ENCODE results near the gene KCTD16. TPM values are rescaled to one million over a fixed set of nuclear protein-coding genes. Genes with fewer than 3 reads are reported as not detected.

The KCTD16 gene
- total RNA-seq, 1 donor from 2014 or later: not detected

GRCh38 chr5:144418719-144419118 is 248.0 kb downstream of the KCTD16 start:
- H3K4me1 Mint-ChIP-seq (ENCODE audit: low read depth): no peaks in the 10 kb centered on the region
- H3K4me3 Mint-ChIP-seq: no peak overlapping the region
- H3K27ac Mint-ChIP-seq: no peak overlapping the region
- H3K27me3 Mint-ChIP-seq (ENCODE audit: insufficient read depth): no peaks in the 10 kb centered on the region
- H3K9me3 Mint-ChIP-seq: peaks cover 5% of the 10 kb centered on the region
- no peak for DNase-seq (ENCODE audit: low spot score)
- no peaks in the 10 kb centered on the region for H3K36me3 Mint-ChIP-seq (ENCODE audit: low read depth)
- intact Hi-C loops (cut with micrococcal nuclease): no loop called here

GRCh38 chr5:144421411-144421810 is 250.7 kb downstream of the KCTD16 start:
- Mint-ChIP-seq H3K4me3 (no peak overlapping the region), H3K9me3 (peaks cover 5% of the 10 kb centered on the region), H3K27ac (no peak overlapping the region), H3K27me3 (ENCODE audit: insufficient read depth) (no peaks in the 10 kb centered on the region), H3K36me3 (ENCODE audit: low read depth) (no peaks in the 10 kb centered on the region), H3K4me1 (ENCODE audit: low read depth) (no peaks in the 10 kb centered on the region)
- DNase-seq (ENCODE audit: low spot score): no peak
- intact Hi-C loops (cut with micrococcal nuclease): no loop called here

GRCh38 chr5:144422018-144422727 is 251.5 kb downstream of the KCTD16 start:
- no peak overlapping the region for H3K4me3 Mint-ChIP-seq
- H3K9me3 Mint-ChIP-seq: peaks cover 5% of the 10 kb centered on the region
- H3K4me1 Mint-ChIP-seq (ENCODE audit: low read depth): no peaks in the 10 kb centered on the region
- DNase-seq (ENCODE audit: low spot score): no peak
- intact Hi-C loops (cut with micrococcal nuclease): no loop called here
- H3K27me3 Mint-ChIP-seq (ENCODE audit: insufficient read depth): no peaks in the 10 kb centered on the region
- no peaks in the 10 kb centered on the region for H3K36me3 Mint-ChIP-seq (ENCODE audit: low read depth)
- no peak overlapping the region for H3K27ac Mint-ChIP-seq

- H3K27me3 Mint-ChIP-seq (ENCODE audit: insufficient read depth): peaks cover 1% of the 10 kb centered on the region
- H3K4me3 Mint-ChIP-seq: no peak overlapping the region
- no peak for DNase-seq (ENCODE audit: low spot score)
- intact Hi-C loops (cut with micrococcal nuclease): no loop called here
- no peaks in the 10 kb centered on the region for H3K4me1 Mint-ChIP-seq (ENCODE audit: low read depth)
- no peak overlapping the region for H3K27ac Mint-ChIP-seq
- no peaks in the 10 kb centered on the region for H3K9me3 Mint-ChIP-seq
- H3K36me3 Mint-ChIP-seq (ENCODE audit: low read depth): no peaks in the 10 kb centered on the region
Observed at GRCh38 chr5:144427866-144428265, 257.2 kb downstream of the KCTD16 start.

GRCh38 chr5:144428326-144428725 is 257.7 kb downstream of the KCTD16 start:
- Mint-ChIP-seq H3K27me3 (ENCODE audit: insufficient read depth) (peaks cover 1% of the 10 kb centered on the region), H3K4me1 (ENCODE audit: low read depth) (no peaks in the 10 kb centered on the region), H3K27ac (no peak overlapping the region), H3K9me3 (no peaks in the 10 kb centered on the region), H3K4me3 (no peak overlapping the region), H3K36me3 (ENCODE audit: low read depth) (no peaks in the 10 kb centered on the region)
- intact Hi-C loops (cut with micrococcal nuclease): no loop called here
- no peak for DNase-seq (ENCODE audit: low spot score)

- Mint-ChIP-seq H3K4me3 (no peak overlapping the region), H3K36me3 (ENCODE audit: low read depth) (no peaks in the 10 kb centered on the region), H3K27ac (no peak overlapping the region), H3K4me1 (ENCODE audit: low read depth) (no peaks in the 10 kb centered on the region), H3K27me3 (ENCODE audit: insufficient read depth) (peaks cover 1% of the 10 kb centered on the region), H3K9me3 (no peaks in the 10 kb centered on the region)
- DNase-seq (ENCODE audit: low spot score): no peak
- intact Hi-C loops (cut with micrococcal nuclease): no loop called here
Observed at GRCh38 chr5:144429405-144429804, 258.7 kb downstream of the KCTD16 start.

- Mint-ChIP-seq H3K9me3 (no peaks in the 10 kb centered on the region), H3K4me1 (ENCODE audit: low read depth) (no peaks in the 10 kb centered on the region), H3K27ac (no peak overlapping the region), H3K4me3 (no peak overlapping the region), H3K36me3 (ENCODE audit: low read depth) (no peaks in the 10 kb centered on the region), H3K27me3 (ENCODE audit: insufficient read depth) (peaks cover 1% of the 10 kb centered on the region)
- no peak for DNase-seq (ENCODE audit: low spot score)
- intact Hi-C loops (cut with micrococcal nuclease): no loop called here
Observed at GRCh38 chr5:144429905-144430304, 259.2 kb downstream of the KCTD16 start.

- H3K9me3 Mint-ChIP-seq: no peaks in the 10 kb centered on the region
Observed at GRCh38 chr5:144433140-144433822, 262.6 kb downstream of the KCTD16 start.

GRCh38 chr5:144433893-144434292 is 263.2 kb downstream of the KCTD16 start:
- no peak overlapping the region for H3K4me3 Mint-ChIP-seq
- H3K9me3 Mint-ChIP-seq: no peaks in the 10 kb centered on the region
- H3K27me3 Mint-ChIP-seq (ENCODE audit: insufficient read depth): peaks cover 1% of the 10 kb centered on the region
- no peak for DNase-seq (ENCODE audit: low spot score)
- intact Hi-C loops (cut with micrococcal nuclease): no loop called here
- no peak overlapping the region for H3K27ac Mint-ChIP-seq
- H3K36me3 Mint-ChIP-seq (ENCODE audit: low read depth): no peaks in the 10 kb centered on the region
- no peaks in the 10 kb centered on the region for H3K4me1 Mint-ChIP-seq (ENCODE audit: low read depth)

More at GRCh38 chr5:144433140-144433822, 262.6 kb downstream of the KCTD16 start:
- Mint-ChIP-seq H3K4me1 (ENCODE audit: low read depth) (no peaks in the 10 kb centered on the region), H3K4me3 (no peak overlapping the region), H3K27ac (no peak overlapping the region), H3K27me3 (ENCODE audit: insufficient read depth) (peaks cover 1% of the 10 kb centered on the region), H3K36me3 (ENCODE audit: low read depth) (no peaks in the 10 kb centered on the region)
- no peak for DNase-seq (ENCODE audit: low spot score)
- intact Hi-C loops (cut with micrococcal nuclease): no loop called here

GRCh38 chr5:144436007-144436406 is 265.3 kb downstream of the KCTD16 start:
- Mint-ChIP-seq H3K27me3 (ENCODE audit: insufficient read depth) (no peaks in the 10 kb centered on the region), H3K4me1 (ENCODE audit: low read depth) (no peaks in the 10 kb centered on the region), H3K27ac (no peak overlapping the region)

GRCh38 chr5:144438237-144438636 is 267.6 kb downstream of the KCTD16 start:
- no peaks in the 10 kb centered on the region for H3K27me3 Mint-ChIP-seq (ENCODE audit: insufficient read depth)
- H3K4me3 Mint-ChIP-seq: no peak overlapping the region
- H3K9me3 Mint-ChIP-seq: peaks cover 13% of the 10 kb centered on the region

More at GRCh38 chr5:144436007-144436406, 265.3 kb downstream of the KCTD16 start:
- no peak for DNase-seq (ENCODE audit: low spot score)
- Mint-ChIP-seq H3K36me3 (ENCODE audit: low read depth) (no peaks in the 10 kb centered on the region), H3K4me3 (no peak overlapping the region), H3K9me3 (peaks cover 4% of the 10 kb centered on the region)
- intact Hi-C loops (cut with micrococcal nuclease): no loop called here

GRCh38 chr5:144448457-144448856 is 277.8 kb downstream of the KCTD16 start:
- Mint-ChIP-seq H3K27ac (no peak overlapping the region), H3K36me3 (ENCODE audit: low read depth) (no peaks in the 10 kb centered on the region), H3K4me1 (ENCODE audit: low read depth) (no peaks in the 10 kb centered on the region), H3K4me3 (no peak overlapping the region), H3K27me3 (ENCODE audit: insufficient read depth) (no peaks in the 10 kb centered on the region), H3K9me3 (peaks cover 4% of the 10 kb centered on the region)
- no peak for DNase-seq (ENCODE audit: low spot score)
- intact Hi-C loops (cut with micrococcal nuclease): no loop called here

More at GRCh38 chr5:144438237-144438636, 267.6 kb downstream of the KCTD16 start:
- Mint-ChIP-seq H3K27ac (no peak overlapping the region), H3K4me1 (ENCODE audit: low read depth) (no peaks in the 10 kb centered on the region), H3K36me3 (ENCODE audit: low read depth) (no peaks in the 10 kb centered on the region)
- intact Hi-C loops (cut with micrococcal nuclease): no loop called here
- DNase-seq (ENCODE audit: low spot score): no peak

- no peaks in the 10 kb centered on the region for H3K27me3 Mint-ChIP-seq (ENCODE audit: insufficient read depth)
- H3K4me3 Mint-ChIP-seq: no peak overlapping the region
- H3K4me1 Mint-ChIP-seq (ENCODE audit: low read depth): no peaks in the 10 kb centered on the region
- intact Hi-C loops (cut with micrococcal nuclease): no loop called here
- H3K27ac Mint-ChIP-seq: no peak overlapping the region
- no peaks in the 10 kb centered on the region for H3K36me3 Mint-ChIP-seq (ENCODE audit: low read depth)
- no peaks in the 10 kb centered on the region for H3K9me3 Mint-ChIP-seq
- DNase-seq (ENCODE audit: low spot score): no peak
Observed at GRCh38 chr5:144451187-144451973, 280.7 kb downstream of the KCTD16 start.
